HG03571 (cell line): Measurements from ENCODE around the gene HOXD10.

Experiments used
- ATAC-seq: cut with Tn5 transposase; IDR thresholded peaks from one replicate; pipeline ENCODE4 v1.9.1; 2021; ENCODE audit not compliant: unreplicated experiment

HOXD10 gene

DNA sequence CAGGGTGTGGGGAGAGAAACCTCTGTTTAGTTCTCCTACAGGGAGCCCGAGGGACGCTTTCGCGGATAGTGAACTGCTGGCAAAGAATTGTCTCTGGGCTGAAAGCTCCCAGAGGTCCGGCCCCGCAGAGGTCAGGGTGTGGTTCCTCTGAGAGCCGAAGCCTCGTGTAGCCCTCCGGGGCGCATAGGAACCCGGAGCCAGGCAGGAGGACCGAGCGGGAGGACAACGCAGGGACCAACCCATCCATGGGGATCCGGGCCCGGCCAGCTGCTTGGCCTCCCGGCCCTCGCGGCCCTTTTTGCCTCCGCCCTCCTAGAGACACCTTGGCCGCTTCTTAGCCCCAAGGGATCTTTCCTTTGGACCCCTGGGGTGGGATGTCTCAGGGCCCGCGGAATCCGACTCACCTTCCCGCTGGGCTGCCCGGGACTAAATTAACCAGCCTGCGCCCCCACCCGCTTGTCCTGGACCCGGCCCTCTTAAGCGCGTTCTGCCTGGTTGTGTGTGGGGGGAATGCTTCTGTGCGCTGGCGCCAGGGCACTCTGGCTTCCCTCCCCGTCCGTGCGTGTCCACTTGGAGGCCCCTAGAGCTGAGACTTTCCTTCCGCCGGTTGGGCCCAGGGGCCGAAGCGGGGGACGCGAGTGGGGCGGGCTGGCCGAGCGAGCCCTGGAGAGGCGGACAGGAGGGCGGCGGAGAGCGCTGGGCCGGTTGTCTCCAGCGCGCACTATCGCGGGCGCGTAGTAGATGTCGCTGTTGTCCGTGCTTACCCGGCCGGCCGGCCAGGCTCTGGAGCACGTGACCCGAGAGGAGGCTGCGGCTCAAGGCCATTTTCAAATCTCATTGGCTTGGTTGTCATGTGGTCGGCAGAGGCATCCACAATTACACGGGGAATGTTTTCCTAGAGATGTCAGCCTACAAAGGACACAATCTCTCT lies at the start of gene HOXD10:
Gene HOXD10 (plus strand): TSS at position 896 of the 931 bp plus-strand sequence. CDS start 56 bp downstream, outside the sequence.
- ATAC-seq, result no peak

DNA sequence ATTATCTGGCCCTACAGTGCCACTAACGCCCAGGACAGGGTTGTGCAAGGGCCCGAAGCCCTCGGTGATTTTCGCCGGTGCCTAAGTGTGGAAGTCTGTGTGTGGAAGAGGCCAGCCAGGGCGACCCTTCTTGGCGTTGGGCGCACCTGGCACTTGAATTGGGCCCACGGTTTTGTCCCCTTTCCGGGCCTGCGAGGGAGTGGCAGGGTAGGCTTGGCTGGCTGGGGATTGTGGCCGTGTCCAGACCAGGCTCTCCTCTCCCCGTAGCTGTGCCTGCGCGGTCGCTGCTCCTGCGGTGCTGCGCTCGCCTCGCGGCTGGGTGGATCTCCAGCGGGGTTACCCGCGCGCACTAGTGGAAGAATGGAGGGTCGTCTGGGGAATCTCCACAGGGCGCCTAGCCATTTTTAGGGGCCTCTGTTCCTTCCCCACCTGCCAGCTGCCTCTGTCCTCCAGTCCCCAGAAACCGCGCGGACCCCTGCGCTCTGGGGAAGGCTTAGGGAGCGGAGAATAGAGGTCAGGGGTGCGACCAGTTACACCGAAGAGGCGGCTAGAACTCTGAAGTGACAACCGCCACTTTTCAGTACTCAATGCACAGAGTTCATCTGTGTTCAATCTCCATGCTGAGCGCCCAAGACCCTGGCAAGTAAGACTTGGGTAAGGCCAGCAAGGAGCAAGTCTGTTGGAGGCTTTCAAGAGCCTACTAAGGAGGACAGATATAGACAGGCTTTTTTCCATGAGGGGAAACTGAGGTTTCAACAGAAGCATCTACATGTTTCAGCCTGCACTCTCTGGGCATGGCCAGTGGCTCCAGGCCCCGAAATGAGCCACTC lies 48.8 kb upstream of the HOXD10 start:
- no peak for ATAC-seq

DNA sequence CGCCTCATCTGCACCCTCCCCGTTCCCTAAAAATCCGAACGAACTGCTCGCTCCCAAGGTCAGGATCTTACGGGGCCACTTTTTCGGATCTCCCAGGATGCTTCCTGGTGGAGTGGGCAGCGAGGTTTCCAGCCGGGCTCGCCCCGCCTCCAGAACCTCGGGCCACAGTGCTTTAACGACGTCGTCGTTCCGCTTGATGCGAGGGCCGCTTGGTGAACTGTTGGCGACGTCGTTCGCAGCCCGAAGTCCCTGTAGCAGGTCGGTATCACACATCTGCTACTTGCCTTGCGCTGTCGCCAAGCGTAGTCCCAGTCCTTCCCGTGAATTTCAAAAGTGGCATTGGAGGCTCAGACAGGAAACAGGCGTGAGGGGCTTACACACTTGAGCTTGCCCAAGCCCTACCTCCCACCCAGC lies 48.2 kb upstream of the HOXD10 start:
- no peak for ATAC-seq

DNA sequence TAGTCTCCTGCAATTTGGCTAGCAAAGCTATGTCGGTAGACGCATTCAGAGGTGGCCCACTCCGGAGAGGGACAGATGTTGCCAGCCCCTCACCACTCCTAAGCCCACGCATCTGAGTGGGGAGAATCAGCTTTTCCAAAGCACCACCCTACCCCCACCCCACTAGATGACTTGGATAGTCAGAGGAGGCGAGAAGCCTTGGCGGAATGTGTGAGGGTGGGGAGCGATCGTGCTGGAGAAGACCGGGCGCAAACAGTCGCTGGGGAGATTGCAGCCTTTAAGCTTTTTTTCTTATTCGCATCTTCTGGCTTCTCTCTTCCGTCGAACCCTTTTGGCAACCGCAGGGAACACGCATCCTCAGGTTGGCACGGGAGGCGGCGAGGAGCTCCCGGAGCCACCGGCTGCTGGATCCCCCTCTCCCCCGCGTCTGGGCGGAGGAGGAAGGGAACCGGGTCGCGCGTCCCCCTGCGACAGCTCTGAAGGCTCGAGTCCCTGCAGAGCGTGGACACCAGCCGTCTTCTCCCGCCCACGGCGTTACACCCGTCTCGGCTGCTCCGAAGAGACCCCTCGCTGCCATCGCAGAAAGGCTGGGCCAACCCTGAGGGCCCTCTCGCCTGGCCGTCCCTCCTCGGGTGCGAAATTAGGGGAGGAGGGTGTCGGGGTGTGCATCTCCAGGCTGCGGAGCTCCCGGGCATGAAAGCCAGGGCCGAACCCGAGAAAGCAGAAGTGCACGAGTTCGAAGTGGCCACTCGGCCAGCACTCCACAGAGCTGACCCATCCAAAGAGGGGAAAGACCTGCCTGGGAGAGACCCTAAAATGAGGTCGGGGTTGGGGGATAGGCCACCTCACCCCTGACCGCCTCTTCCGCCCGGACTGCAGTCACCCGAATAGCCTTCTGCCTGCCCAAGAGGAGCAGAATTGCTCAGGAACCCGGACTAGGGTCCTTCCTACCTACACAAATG lies 45.0 kb upstream of the HOXD10 start:
- ATAC-seq, result no peak

DNA sequence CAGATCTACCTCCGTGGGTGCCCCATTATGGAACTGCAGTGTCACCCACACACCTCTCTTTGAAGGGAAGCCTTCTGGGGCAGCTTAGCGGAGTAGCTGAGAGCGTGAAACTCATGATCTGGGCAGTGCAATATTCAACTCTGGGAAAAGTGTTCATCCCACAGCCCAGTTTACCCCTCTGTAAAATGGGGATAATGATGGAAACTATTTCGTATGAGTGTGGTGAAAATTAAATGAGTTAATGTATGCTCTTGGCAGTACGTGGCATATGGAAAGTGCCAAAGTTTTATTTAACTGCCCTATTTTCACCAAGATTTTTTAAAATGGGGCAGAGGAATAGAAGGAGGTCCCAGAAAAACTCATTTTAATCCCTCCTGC lies 44.3 kb upstream of the HOXD10 start:
- ATAC-seq, result no peak

DNA sequence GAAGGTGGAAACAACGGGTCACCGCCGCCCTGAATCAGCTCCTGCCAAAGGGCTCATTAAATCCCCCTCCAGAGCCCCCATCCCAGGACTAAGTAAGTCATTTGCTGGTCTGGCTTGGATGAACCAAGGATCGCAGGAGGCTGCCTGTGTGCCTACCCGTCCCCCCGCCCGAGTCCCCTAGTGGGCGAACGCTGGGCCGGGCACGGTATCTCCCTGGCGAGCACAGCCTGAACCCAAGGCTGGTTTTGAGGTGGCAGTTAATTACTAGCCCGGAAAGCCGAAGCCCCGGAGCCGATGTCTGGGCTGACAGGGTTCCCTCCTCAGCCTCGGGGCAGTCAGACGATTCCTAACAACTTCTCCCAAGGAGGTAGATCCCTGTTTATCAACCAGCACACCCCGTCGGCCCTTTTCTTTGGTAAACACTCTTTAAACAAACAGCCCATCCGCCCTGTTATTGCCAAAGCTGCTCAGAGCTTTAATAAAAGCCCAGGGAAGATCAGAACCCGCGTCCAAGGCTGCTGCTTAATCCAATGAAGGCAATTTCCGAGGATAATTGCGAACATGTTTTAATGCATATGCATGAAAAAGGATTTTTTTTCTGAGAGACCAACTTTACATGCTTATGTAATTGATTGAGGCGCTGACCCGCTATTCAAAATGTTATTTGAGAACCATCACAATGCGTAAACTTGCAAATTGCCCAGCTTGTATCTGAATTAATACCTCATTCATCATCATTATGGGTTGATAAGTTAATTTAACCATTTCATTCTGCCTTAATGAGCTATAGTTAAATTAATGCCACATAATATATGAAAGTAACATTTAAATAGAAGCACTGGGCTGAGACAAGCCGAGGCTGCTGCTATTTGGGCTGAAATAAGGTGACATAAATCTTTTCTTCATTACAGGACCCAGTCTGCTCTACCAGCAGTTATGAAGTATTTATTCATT lies 43.4 kb upstream of the HOXD10 start:
- no peak for ATAC-seq

DNA sequence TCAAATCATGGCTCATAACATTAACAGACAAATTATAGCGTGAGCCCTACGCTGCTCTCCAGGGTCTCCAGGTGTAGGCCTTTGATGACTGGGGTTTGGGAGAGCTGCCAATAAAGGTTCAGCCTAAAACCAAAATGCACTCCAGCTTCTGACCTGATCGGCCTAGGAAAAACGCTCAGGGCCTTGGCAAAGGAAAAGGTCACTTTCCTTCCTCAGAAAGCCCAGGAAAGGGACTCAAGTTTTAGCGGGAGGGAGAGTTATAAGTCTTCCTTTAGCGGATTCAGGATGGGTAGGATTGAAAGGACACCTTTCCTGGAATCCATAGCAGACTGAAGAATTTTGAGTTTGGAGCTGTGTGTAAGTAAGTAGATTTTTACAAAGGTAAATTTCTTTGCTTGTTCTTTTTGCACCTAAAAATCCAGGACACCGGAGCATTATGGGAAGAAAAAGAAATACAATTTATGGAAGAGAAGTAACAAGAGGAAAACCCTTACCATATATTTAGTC lies 41.6 kb upstream of the HOXD10 start:
- ATAC-seq, result no peak

DNA sequence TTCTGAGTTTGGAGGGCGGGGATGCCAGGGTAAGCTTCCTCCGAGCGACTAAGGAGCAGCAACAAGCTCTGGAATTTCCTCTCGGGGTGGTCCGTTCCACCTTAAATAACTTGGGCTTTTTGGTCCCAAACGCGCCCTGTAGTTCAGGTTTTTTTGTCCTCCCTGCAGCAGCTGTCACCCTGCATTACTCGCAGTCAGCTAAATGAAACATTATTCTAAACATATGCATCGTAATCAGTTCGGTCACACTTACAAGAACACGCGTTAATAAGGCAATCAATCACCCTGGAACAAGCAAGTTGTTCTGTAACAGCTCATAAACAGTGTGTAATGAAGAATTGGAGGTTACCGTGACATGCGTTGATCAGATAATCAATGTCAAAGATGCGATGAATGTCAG lies 41.1 kb upstream of the HOXD10 start:
- ATAC-seq, result no peak

DNA sequence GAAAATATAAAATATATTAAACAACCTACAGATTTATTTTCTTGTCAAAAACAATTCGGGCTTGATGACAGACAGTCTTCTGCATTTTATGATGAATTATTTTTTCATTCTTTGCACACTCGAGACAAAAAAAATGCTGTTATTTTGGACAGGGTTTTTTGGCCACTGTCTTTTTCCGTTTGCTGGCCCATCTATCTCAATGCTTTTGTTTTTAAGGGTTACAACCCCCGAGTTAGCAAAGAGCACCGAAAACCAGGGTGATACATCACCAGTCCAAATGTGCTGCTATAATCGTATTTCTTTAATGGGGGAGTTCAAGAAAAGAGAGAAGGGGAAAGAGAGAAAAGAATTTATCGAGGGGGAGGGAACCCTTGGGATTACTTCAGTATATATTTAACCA lies 40.5 kb upstream of the HOXD10 start:
- ATAC-seq, result no peak

DNA sequence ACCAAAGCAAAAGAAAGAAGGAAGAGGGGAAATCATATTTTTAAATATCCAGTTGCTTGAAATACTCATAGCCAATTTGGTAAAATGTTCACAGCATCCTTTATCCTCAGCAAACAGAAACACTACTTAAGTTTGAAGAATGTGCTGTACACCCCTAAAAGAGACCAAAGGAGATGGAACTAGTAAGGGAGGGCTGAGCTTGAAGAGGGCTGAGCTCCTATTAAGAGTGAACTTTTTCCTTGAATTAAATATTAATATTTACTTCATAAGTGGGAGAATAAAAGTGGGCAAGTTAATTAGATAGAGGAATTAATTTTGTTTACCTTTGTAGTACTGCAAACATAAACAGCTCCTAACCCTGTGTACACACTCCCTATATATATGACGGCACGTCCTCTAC lies 39.8 kb upstream of the HOXD10 start:
- ATAC-seq, result no peak

DNA sequence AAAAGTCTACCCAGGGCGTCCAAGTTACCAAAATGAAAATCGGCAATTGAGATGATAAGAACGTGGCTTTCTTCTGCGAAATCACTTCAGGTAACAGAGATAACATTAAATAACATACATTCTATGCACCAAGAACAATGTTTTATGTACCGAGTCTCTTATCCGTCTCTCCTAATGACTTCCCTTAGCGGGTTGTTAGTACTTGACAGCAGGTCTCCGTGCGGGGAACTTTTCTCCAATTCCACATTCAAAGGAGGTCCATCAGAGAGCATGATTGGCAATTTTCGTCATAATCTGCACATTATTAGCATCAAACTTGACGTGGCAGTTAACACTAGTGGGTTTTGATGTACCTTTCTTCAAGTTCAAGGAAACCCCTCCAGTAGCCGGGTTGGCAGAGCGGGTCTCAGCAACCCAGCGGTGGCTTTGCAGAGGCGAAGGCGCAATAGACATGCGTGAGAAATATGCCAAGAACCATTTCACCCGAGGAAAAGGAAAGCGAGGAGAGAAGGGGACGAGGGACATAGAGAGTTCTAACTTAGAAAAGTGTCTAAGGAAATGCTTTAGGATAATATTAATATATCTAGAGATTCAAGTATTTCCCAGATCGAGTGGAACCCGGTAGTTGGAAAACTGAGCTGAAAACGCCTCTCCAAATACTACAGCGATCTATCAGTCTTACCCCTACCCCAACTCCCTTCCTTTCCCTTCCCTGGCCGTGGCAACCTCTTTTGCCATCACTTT lies 37.9 kb upstream of the HOXD10 start:
- ATAC-seq, result no peak

DNA sequence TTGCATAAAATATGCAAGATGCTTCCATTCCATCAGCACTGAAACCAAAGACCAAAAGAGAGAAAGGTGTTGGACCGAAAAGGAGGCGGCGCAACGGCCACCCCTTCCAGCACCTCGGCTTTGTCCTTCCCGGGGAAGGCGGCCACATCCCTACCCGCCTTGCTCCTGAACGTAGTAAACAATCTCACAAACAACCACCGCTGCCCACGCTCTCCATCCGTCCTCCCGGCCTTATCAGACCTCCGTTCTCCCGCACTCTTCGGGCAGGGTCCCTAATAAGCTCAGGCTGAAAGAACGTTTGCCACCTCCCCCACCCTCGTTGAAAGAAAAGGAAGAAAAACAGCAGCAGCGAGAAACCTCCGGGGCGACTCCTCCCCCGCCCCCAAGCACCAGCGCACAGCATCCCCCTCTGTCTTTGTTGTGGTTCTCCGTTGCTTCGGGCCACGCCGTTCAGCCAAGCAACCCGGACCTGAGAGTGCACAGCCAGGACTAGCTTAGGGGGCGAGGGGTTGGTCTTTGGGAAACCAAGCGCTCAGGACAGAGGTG lies 37.2 kb upstream of the HOXD10 start:
- no peak for ATAC-seq

DNA sequence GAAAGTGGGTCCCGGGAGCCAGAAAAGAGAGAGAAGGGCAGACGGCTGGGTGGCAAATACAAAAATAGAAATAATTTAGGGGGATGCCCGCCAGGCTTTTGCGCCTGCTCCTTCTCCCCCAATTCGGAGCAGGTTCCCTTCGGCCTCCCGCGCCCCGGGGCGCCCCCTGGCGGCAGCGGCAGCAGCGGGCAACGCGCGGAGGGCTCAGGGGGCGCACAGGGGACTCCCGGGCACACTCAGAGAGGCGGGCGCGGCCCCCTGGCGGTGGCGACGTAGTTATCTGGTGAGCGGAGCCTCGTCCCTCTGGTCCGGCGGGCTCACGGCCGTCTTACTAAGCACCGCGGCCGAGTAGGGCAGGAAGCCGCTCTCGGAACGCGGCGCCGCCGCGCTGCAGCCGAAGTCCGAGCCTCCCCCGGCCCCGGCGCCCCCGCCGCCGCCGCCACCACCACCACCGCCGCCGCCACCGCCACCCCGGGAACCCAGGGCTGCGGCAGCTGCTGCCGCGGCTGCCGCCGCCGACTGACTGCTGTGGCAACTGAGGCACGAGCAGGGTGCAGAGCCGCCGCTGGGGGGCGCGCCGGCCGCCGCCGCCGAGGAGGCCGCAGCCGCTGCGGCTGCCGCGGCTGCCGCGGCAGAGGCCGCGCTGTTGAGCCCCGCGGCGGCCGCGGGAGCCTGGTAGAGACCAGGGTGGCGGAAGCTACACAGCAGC lies 36.6 kb upstream of the HOXD10 start:
- ATAC-seq, result no peak

DNA sequence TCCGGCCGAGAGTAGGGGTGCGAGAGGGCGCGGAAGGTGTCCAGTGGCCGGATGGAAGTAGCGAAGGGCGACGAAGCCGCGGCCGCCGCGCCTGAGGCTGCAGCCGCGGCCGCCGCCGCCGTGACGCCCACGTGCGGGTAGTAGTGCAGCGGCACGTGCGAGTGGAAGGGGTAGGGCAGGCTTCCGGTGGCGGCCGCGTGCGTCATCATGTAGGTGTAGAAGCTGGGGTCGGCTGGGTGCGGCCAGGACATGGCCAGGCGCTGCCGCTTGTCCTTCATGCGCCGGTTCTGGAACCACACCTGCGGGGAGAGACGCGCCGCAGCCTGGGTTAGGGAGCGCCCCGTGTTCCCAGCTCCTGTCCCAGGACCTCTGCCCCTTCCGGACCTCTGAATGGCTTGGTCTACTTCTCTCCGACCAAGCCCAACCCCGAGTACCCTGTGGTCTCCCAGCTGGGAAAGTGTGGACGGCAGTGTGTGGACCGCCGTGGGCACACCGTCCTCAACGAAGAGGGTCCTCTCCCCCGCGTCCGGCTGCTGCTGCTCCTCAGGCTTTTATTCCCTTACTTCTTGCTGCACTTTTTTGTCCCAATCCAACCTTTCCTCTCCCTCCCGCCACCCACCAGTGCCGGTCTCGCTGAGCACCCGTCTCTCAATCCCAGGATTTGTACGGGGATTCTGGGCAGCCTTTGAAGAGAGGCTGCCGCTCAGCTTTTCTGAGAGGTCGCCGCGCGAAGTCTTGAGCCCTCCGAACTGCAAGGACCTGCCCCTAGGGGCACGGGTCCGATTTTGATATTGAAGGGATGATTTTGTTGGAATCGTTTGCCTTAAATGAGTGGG lies 35.8 kb upstream of the HOXD10 start:
- ATAC-seq, result no peak

DNA sequence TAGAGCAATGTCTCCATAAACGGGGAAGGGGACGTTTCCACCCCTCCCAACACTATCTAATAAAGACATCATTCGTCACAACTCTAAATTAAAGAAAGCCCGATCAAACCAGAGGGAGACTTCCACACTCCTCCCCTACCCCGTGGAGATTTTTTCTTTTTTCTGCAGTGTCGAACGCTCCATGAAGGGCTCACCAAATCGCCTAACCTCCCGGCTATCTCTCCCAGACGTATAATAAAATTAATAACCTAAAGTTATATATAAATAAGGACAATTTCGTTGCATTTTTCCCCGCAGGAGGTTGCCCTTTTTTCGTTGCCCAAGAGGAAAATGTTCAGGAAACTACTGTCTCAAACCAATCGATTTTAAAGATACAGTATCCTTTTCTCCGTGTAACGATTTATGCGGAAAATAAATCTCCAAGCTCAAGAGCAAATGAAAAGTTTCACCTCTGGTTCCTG lies 35.2 kb upstream of the HOXD10 start:
- ATAC-seq, result no peak

DNA sequence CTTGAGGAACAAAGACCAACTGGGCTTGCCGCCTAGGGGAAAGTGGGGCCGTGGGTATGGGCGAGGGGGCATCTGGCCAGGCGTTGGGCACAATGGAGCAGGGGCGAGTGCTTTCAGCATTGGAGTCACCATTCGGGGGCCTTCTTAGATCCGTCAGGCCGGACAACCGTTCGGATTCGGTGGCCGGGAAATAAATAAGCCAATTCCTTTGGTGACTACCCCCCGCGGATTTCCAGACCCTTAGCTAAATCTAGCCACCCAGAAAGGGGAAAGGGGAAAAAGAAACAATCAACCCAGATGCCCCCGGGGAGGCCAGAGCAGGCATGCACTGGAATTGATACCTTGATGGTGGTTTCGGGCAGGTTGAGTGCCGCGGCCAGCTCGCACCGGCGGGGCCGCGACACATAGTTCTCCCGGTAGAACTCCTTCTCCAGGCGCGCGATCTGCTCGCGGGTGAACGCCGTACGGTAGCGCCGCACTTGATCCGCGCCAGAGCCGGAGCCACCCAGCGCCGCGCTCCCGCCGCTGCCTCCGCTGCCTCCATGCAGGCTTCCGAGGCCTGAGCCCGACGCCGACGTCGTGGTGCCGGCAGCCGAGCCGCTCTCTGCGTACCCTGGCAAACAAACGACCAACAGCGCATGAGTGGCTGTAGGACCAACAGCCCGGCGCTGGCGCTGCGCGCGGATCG lies 34.6 kb upstream of the HOXD10 start:
- ATAC-seq, result no peak

DNA sequence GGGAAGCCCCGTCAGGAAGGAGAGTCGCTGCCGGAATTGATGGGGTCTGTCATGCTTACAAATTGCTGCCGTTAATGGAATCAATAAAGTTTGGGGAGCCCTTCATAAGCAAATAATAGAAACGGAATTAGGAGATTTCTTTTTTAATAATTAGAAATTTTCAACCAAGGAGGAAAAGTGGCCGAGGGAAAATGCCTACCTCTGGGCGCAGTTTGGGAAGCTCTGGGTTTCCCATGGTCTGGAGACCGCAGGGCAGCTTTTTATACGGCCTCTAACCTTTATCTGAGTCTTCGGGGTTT lies 34.1 kb upstream of the HOXD10 start:
- ATAC-seq, result no peak
